Right lobe of liver (tissue), 4 donors: Measurements from ENCODE around the gene C1QTNF8.

Experiments used
- POLR2A ChIP-seq: fragments of 450-650 bp; IDR thresholded peaks from one replicate; pipeline ENCODE4 v1.6.1; 2017; ENCODE audit warnings: antibody characterized with exemption, mild to moderate bottlenecking
- TF ChIP-seq, protein P1 (sequence below), 4 donors: fragments of 200-600 bp in 3 of 4; fragments of 450-650 bp in 1 of 4; IDR thresholded peaks; one replicate each; pipeline versions ENCODE4 v1.5.1 to v1.8.0; 2016 to 2022; ENCODE audit warnings: antibody characterized with exemption in 4 of 4, mild to moderate bottlenecking in 2 of 4
- donor health status: DM: no; HTN: no; CAD: no.
- donor health status: DM: no; HTN: no; CAD: no.
- donor health status: DM: no; HTN: yes; CAD: no.

GRCh38 chr16:1145383-1146100, 49.5 kb upstream of the C1QTNF8 start:
- TF ChIP-seq, protein P1, sequence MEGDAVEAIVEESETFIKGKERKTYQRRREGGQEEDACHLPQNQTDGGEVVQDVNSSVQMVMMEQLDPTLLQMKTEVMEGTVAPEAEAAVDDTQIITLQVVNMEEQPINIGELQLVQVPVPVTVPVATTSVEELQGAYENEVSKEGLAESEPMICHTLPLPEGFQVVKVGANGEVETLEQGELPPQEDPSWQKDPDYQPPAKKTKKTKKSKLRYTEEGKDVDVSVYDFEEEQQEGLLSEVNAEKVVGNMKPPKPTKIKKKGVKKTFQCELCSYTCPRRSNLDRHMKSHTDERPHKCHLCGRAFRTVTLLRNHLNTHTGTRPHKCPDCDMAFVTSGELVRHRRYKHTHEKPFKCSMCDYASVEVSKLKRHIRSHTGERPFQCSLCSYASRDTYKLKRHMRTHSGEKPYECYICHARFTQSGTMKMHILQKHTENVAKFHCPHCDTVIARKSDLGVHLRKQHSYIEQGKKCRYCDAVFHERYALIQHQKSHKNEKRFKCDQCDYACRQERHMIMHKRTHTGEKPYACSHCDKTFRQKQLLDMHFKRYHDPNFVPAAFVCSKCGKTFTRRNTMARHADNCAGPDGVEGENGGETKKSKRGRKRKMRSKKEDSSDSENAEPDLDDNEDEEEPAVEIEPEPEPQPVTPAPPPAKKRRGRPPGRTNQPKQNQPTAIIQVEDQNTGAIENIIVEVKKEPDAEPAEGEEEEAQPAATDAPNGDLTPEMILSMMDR (IDR thresholded peaks at IDR 0.05), result no peak
- TF ChIP-seq POLR2A, result no peak
